GM12873 (cell line): Measurements from ENCODE around the gene LPAR1.

Experiments used
- CTCF ChIP-seq: IDR thresholded peaks from 2 replicates; pipeline ENCODE4 v1.5.1; 2012; ENCODE audit warnings: low read depth, mild to moderate bottlenecking, moderate library complexity, low read length, control low read depth; ENCODE audit not compliant: insufficient read depth; ENCODE audit errors: missing control alignments

The LPAR1 gene

GRCh38 chr9:110835859-110836271 lies 202.4 kb downstream of the LPAR1 start:
- no peak for TF ChIP-seq CTCF

- TF ChIP-seq CTCF, result no peak
These were observed 202.9 kb downstream of the LPAR1 start for GRCh38 chr9:110835404-110835803.

- no peak for TF ChIP-seq CTCF
These were observed 205.3 kb downstream of the LPAR1 start for GRCh38 chr9:110832926-110833325.

DNA sequence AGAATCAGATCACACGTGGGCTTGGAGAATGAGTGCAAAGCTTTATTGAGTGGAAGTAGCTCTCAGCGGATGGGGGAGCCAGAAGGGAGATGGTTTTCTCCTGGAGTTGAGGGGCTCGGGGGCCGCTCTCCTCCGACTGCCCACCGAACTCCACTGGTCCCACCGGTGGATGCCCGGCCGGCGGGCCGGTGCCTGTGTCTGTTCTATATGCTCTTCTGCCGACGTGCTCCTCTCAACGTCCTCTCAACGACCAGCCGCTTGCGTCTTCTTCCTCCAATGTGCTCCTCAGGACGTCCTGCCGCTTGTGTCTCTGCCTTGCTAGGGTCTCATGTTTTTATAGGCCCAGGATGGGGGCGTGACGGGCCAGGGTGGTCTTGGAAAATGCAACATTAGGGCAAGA lies 207.8 kb downstream of the LPAR1 start:
- TF ChIP-seq CTCF, result no peak

DNA sequence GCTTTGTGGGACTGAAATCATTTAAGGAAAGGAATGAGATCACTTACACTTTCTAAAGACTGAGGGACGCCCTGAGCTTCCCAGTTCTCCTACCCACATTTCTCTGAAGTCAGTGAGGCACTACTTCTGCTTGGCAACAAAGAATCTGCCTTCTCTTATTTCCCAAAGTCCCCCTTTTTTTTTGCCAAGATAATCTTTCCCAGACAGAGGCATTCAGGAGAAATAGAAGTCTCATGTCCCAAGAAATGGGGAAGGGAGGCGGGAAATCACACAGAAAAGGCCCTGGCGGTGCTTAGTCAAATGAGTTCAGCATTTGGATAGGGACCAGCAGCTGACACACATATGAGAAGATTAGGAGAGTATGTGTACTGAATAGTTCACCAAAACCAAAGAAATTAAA lies 210.0 kb downstream of the LPAR1 start:
- no peak for TF ChIP-seq CTCF

- TF ChIP-seq CTCF, result no peak
These were observed 212.3 kb downstream of the LPAR1 start for GRCh38 chr9:110825950-110826349.
